Lower lobe of right lung (tissue), 2 donors: Measurements from ENCODE around the gene UTS2B. TPM values are rescaled to one million over a fixed set of nuclear protein-coding genes. Genes with fewer than 3 reads are reported as not detected.

Experiments
- ATAC-seq, 2 donors: fragments of 200-7000 bp; cut with Tn5 transposase; one replicate each; pipeline ENCODE4 v1.9.1; 2020 to 2022; ENCODE audit warnings: mild to moderate bottlenecking in 2 of 2, moderate library complexity in 2 of 2
- DNase-seq: peaks from one replicate; pipeline ENCODE4 v3.0.0-alpha.2; 2020
- H3K27ac ChIP-seq: fragments of 200-600 bp; one replicate; pipeline ENCODE4 v1.8.0; 2022
- H3K27me3 ChIP-seq: fragments of 200-600 bp; one replicate; pipeline ENCODE4 v1.8.0; 2022; ENCODE audit warnings: low read depth
- H3K36me3 ChIP-seq: fragments of 200-600 bp; one replicate; pipeline ENCODE4 v1.8.0; 2022; ENCODE audit warnings: mild to moderate bottlenecking
- H3K4me1 ChIP-seq: fragments of 200-600 bp; one replicate; pipeline ENCODE4 v1.8.0; 2022
- H3K4me3 ChIP-seq: fragments of 200-600 bp; one replicate; pipeline ENCODE4 v1.8.0; 2022; ENCODE audit warnings: mild to moderate bottlenecking
- H3K9me3 ChIP-seq: fragments of 200-600 bp; one replicate; pipeline ENCODE4 v1.8.0; 2022
- intact Hi-C: fragments of 100-400 bp; cut with DNase I; formaldehyde crosslinking; loops from one replicate; pipeline ENCODE4 v1.11.0; 2022
- total RNA-seq: library from RNA; stranded (reverse); fragmentation: NEBNext Ultra II Directional; extraction: Animal tissue kit (Norgen Biotek cat#: 25700); gene quantifications from one replicate; pipeline ENCODE4 v1.2.1, GENCODE V29; 2021
- TF ChIP-seq, protein P1 (sequence below): fragments of 200-600 bp; IDR thresholded peaks from one replicate; pipeline ENCODE4 v1.8.0; 2022; ENCODE audit warnings: antibody characterized with exemption, mild to moderate bottlenecking
- donor health status: DM: no; HTN: yes; CAD: no; lungs with severe emphysema.

The UTS2B gene
- total RNA-seq, 1 donor from 2014 or later: 0.44 TPM

GRCh38 chr3:191237047-191237882 is 93.1 kb downstream of the UTS2B start:
- intact Hi-C loops: no loop called here
- Histone ChIP-seq H3K9me3 (no peaks in the 10 kb centered on the region), H3K36me3 (no peaks in the 10 kb centered on the region), H3K4me1 (no peaks in the 10 kb centered on the region), H3K27me3 (no peaks in the 10 kb centered on the region), H3K27ac (no peak overlapping the region), H3K4me3 (no peak overlapping the region)
- DNase-seq (no peak), ATAC-seq (no peak)
- TF ChIP-seq, protein P1, sequence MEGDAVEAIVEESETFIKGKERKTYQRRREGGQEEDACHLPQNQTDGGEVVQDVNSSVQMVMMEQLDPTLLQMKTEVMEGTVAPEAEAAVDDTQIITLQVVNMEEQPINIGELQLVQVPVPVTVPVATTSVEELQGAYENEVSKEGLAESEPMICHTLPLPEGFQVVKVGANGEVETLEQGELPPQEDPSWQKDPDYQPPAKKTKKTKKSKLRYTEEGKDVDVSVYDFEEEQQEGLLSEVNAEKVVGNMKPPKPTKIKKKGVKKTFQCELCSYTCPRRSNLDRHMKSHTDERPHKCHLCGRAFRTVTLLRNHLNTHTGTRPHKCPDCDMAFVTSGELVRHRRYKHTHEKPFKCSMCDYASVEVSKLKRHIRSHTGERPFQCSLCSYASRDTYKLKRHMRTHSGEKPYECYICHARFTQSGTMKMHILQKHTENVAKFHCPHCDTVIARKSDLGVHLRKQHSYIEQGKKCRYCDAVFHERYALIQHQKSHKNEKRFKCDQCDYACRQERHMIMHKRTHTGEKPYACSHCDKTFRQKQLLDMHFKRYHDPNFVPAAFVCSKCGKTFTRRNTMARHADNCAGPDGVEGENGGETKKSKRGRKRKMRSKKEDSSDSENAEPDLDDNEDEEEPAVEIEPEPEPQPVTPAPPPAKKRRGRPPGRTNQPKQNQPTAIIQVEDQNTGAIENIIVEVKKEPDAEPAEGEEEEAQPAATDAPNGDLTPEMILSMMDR: no peak

DNA sequence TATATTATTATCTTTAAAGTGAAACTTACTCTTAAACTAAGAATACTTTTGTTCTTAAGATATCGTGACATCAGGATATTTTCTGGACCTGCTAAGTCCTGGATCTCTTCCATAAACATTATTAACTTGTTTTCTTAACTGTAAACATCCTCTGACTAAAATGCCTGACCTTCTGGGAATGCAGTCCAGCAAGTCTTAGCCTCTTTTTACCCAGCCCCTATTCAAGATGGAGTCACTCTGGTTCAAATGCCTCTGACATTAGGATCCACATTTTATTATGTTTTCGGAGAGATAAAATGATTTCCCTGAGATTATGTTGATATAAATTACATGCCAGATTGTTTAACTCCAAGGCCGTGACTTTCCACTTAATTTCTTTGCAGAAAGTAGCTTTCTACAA is 93.7 kb downstream of the UTS2B start:
- Histone ChIP-seq H3K27ac (no peak overlapping the region), H3K9me3 (no peaks in the 10 kb centered on the region), H3K4me1 (no peaks in the 10 kb centered on the region), H3K27me3 (no peaks in the 10 kb centered on the region), H3K4me3 (no peak overlapping the region), H3K36me3 (no peaks in the 10 kb centered on the region)
- DNase-seq: no peak
- ATAC-seq: no peak
- intact Hi-C loops: no loop called here
- TF ChIP-seq, protein P1: no peak

GRCh38 chr3:191235331-191236314 is 94.7 kb downstream of the UTS2B start:
- ATAC-seq (no peak), DNase-seq (no peak)
- H3K27me3 ChIP-seq: no peaks in the 10 kb centered on the region
- H3K36me3 ChIP-seq: no peaks in the 10 kb centered on the region
- H3K9me3 ChIP-seq: no peaks in the 10 kb centered on the region
- TF ChIP-seq, protein P1: no peak
- H3K4me3 ChIP-seq: no peak overlapping the region
- no peaks in the 10 kb centered on the region for H3K4me1 ChIP-seq
- no peak overlapping the region for H3K27ac ChIP-seq
- intact Hi-C loops: no loop called here

GRCh38 chr3:191234216-191234615 is 96.1 kb downstream of the UTS2B start:
- TF ChIP-seq, protein P1: no peak
- Histone ChIP-seq H3K27me3 (no peaks in the 10 kb centered on the region), H3K4me1 (no peaks in the 10 kb centered on the region), H3K36me3 (no peaks in the 10 kb centered on the region), H3K27ac (no peak overlapping the region), H3K4me3 (no peak overlapping the region), H3K9me3 (no peaks in the 10 kb centered on the region)
- intact Hi-C loops: no loop called here
- no peak for DNase-seq
- no peak for ATAC-seq

GRCh38 chr3:191227541-191227940 is 102.8 kb downstream of the UTS2B start:
- H3K27me3 ChIP-seq: no peaks in the 10 kb centered on the region
- ATAC-seq (no peak), DNase-seq (no peak)
- intact Hi-C loops: no loop called here
- no peaks in the 10 kb centered on the region for H3K9me3 ChIP-seq
- no peaks in the 10 kb centered on the region for H3K4me1 ChIP-seq
- no peak overlapping the region for H3K27ac ChIP-seq
- no peak overlapping the region for H3K4me3 ChIP-seq
- no peaks in the 10 kb centered on the region for H3K36me3 ChIP-seq
- TF ChIP-seq, protein P1: no peak
